ENCODE measurements around the gene WDR7.
A peak's percentile ranks its signal among the peaks of the same experiment; 100 is the strongest.

Gene WDR7

DNA sequence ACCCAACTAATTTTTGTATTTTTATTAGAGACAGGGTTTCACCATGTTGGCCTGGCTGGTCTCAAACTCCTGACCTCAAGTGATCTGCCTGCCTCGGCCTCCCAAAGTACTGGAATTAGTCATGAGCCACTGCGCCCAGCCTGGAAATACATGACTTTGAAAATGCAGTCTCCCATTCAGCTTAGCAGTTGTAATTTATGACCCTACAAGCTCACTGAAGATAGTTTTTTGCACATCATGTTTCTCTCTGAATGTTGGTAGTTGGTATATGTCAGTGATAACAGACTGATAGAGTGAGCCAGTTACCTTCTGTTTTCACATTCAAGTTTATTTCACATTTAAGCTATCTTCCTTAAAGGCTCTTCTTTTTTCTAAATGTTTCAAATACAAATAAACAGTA, 7.1 kb downstream of the WDR7 start:
- no peak for DNase-seq

DNA sequence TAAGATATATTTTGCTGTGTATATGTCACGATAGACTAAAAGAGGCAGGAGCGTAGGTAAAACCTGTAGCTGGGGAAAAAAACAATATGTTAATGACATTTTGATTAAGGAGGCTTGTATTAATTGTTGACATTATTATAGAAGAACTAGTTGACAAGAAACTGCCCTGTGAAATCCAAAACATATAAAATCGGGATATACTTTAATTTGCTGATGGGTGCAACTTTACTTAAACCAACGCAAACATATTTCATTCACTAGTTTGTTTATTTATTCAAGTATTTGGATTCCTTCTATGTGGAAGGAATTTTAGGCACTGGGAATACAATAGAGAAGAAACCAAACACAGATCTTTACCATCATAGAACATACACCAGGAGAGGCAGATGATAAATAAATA, 8.0 kb downstream of the WDR7 start:
- no peak for DNase-seq

DNA sequence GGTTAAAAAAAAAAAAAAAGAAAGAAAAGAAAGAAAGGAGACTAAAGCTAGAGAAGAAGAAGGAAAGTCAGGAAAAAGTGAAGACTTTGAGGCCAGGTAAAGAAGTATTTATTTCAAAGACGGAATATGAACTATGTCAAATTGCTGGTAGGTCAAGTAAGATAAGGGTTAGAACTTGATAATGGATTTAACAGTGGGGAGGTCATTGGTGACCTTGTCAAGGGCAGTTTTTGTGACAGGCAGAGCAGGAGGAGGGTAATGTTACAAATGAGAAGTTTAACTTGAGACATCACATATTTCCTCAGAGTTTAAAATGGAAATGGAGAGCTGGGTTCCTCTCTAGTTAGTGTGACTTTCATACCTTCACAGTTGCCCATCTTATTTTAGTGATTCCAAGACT, 9.5 kb downstream of the WDR7 start:
- DNase-seq = no peak

DNA sequence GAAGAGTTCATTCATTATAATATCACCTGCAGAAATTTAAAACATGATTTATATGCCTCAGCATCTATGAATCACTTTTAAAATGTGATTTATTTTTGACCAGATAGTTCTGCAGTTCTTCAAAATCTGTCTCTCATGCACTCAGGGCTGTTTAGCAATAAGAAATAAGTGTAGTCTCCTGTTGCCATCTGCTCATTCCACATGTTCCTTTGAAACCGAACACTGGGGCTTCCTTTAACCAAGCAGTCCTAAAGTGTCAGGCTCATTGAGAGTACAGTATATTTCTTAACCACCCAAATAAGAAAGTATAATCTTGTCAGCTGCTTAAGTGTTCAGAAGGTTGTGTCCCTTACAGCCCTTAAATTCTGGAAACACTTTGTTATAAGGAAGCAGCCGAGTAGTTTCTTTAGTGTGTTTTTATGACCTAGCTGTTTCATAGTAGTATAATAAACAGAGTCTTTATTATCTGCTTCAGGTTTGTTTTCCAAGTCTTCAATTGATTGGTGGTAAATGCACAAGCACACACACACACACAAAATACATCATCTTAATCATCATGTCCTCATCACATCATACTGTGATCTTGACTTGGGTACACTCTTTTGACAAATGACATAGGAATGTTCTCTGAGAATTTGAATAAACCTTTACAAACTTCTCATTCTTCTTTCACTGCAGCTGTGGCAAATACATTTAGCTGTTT, 10.4 kb downstream of the WDR7 start:
- DNase-seq = no peak

DNA sequence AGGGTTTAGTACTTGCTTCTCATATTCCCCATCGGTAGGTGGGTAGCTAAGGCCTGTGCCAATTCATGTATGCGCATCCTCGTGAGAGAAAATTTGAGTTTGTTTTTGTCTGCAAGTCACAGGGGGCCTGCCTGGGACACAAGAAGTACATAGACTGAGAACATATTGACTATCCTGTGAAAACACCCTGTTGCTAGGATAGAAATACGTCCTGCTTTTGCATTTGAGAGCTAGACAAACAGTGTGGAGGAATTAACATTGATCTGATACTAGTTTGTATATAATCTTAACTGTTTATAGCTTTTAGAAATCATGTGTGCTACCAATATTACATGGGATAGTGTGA, 10.9 kb downstream of the WDR7 start:
- no peak for DNase-seq

DNA sequence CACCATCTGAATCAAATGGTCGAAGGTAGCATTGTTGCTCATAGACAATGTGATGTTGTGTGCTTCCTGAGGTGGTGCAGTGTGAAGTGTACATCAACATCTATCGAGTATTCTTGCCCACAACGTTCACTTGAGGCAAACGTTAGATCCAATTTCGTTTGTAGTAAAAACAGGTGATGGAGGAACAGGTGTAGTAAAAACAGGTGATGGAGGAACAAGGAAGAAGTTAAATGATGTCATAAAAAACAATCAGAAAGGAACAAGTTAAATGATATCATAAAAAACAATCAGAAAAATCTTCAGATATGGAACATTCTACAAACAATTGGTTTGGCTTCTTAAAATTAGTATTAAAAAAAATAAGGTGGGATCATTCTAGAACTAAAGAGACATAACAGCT, 11.3 kb downstream of the WDR7 start:
- DNase-seq = no peak

DNA sequence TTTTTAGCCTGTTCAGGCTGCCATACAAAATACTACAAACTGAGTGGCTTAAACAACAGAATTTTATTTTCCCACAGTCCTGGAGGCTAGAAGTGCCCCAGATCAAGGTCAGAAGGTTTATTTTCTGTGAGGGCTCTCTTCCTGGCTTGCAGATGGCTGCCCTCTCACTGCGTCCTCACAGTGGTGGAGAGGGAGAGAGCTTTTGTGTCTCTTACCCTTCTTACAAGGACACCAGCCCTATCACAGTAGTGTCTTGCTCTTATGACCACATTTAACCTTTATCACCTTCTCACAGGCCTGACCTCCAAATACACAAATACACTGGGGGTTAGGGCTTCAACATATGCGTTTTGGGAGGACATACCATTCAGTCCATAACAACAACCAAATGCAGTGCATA, 11.7 kb downstream of the WDR7 start:
- no peak for DNase-seq

DNA sequence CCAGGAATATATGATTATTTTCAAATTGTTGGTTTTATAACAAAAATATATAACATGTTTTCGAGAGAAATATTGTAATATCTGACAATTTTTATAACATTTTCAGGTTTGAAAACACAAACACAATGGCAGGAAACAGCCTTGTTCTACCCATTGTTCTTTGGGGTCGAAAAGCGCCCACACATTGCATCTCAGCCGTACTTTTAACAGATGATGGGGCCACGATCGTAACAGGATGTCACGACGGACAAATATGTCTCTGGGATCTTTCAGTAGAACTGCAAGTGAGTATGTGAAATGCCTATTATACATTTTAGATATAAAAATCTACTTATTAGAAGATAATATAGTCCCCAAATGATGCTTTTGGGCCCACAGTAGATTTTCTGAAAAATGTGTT, 21.2 kb downstream of the WDR7 start:
- no peak for DNase-seq

DNA sequence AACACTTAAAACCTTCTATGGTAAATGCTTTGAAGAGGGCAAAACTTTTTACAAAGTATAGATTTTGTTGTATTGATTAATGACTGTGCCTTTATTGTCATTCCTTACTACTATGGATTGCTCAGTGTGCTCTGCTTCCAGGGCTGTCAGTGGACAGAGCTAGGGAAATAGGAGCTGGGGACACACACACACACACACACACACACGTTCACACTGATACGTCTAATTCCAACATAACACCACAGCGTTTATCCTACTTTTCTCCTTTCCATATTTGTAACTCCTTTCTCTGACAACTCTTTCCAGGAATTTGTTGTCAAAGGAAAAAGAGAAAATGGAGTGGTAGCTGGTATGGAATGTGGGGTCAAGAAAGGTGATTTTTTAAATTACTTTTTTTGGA, 21.8 kb downstream of the WDR7 start:
- no peak for DNase-seq

DNA sequence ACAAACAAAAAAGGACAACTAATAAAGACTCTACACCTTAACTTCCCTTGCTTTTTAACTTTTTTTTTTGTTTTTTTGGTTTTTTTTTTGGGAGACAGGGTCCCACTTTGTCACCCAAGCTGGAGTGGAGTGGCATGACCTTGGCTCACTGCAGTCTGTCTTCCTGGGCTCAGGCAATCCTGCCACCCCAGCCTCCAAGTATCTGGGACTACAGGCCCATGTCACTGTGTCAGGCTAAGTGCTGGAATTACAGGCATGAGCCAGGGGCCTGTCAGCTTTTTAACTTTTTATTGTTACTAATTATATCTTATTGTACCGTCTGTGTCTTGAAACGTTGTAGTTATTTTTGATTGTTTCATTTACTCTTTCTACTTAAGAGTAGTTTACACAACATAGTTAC, 25.5 kb downstream of the WDR7 start:
- DNase-seq = no peak

DNA sequence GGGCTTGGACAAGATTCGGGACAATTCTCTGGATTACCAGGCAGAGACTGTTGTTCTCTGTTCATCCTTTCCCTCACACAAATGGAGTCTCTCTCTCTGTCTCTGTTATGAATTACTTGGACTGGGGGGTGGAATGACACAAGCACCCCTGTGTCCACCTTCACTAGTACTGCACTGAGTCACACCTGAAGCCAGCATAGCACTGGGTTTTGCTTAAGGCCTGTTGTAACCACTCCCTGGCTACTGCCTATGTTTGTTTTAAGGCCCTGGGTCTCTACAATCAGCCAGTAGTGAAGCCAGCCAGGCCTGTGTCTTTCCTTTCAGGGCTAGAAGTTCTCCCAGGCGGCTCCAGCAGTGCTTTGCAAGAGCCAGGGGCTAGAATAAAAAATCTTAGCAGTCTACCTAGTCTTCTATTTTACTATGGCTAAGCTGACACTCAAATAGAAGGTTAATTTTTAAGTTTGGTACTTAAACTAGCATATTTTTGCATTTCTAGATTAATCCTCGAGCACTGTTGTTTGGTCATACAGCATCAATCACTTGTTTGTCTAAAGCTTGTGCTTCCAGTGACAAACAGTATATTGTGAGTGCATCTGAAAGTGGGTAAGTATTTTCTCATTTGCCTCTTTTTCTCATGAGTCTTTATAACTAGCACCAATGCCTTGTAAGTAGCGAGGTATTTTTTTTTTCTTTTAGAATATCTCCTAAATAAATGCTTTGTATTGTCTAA, 27.8 kb downstream of the WDR7 start:
- no peak for DNase-seq

DNA sequence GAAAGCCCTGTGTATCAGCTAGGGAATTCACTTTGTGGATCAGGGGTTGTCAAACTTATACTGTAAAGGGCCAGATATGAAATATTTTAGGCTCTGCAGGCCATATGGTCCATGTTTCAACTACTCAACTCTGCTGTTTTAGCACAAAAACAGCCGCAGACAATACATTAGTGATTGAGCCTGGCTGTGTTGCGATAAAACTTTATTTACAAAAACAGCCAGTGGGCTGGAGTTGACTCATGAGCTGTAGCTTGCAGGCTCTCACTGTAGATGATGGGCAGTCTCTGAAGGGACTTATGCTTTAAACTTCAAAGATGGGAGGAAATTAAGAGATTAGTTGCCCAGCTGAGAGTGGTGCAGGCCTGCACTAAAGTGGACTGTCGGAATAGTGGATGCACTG, 33.1 kb downstream of the WDR7 start:
- DNase-seq = no peak

DNA sequence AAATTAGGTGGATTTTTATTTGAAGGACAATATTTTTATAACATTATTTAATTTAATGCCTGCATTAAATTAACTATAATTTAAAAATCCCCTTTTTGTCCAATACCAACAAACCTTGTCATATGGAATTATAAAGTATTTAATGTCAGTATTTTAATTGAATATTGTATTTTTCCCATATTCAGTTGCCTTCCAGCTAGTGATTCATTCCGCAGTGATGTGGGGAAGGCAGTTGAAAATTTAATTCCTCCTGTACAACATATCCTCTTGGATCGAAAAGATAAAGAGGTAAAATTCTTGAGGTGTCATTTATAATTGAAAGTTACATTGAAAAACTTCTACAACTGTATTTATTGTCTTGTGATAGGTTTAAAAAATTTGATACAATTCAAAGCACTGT, 40.4 kb downstream of the WDR7 start:
- no peak for DNase-seq

DNA sequence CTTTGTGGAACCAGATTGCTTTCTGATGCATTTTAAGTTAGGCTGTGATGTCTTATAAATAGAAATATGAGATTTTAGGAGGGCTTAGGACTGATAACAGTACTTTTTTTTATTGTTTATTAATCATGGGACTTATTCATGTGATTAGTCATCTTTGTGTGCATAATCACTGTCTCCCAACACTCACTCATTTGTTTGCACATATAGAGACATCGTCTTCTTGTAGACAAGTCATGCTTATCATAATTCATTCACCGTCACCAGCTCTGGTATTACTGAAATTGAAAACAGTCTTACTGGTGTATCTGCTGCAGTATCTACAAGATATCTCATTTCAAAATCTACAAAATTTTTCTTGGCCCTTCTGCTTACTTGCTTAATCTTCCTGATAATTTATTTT, 45.8 kb downstream of the WDR7 start:
- DNase-seq = no peak

DNA sequence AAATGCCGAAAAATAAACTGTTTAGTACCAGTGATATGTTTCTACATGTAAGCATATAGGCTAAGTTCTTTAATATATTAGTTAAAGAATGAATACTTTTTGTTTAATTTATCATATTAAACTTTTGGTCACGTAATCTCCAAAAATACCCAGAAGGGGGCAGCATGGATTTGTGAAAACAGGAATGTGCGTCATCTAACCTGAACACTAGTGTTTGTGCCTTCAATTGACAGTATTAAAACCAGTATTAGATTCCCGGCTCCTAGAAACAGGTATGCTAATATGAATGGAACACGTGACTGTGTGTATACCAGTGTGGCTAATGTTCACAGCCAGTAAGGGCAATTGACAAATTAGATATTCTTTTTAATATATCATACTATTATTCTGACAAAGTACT, 51.8 kb downstream of the WDR7 start:
- peak; percentile 39 for DNase-seq

DNA sequence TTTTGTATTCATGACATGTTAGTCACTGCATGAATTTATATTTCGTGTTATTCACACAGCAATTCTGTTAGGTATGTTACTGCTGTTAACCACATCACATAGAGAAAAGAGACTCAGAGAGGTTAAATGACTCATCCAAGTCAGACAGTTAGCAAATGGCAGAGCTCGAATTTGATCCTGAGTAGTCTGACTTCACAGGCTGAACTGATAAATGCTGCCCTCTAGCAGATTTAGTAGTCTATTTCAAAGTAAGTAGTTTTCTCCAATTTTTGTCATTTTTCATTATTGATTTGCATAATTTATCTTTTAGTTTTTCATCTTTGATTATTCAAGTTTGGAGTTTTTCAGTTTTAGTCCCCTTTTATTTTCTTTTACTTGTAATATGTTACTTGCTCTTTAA, 58.3 kb downstream of the WDR7 start:
- DNase-seq = peak; percentile 89

DNA sequence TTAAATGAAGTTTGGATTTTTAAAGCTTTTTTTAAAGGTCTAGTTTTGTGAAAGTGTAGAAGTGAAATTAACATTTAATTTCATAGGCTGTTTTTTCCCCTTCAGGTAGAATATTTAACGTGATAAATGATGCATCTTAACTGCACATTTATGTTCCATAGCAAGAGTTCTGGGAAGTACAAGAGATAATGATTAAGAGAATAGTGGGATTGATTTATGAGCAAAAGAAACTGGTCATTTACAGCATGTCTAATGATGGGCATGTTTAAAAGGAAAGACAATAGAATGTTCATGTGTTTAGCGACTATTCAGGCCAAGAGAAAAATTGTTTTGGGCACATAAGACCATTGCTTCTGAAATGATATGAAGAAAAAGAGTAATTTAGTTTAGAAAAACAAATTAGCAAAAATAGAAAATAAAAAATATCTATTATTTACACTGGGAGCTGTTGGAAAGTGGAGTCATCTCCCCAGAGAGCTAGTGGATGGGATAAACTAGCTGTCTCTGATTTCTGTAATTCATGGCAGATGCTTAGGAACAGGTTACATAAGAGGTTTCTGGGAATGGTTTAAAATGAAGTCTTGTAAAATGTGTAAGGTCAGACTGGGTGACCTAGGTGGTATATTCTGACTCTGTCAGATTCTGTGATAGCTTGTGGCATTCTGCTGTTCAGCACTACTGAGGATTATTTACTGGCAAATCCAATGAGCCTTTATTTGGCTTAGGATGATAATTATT, 60.7 kb downstream of the WDR7 start:
- peak; percentile 39 for DNase-seq

DNA sequence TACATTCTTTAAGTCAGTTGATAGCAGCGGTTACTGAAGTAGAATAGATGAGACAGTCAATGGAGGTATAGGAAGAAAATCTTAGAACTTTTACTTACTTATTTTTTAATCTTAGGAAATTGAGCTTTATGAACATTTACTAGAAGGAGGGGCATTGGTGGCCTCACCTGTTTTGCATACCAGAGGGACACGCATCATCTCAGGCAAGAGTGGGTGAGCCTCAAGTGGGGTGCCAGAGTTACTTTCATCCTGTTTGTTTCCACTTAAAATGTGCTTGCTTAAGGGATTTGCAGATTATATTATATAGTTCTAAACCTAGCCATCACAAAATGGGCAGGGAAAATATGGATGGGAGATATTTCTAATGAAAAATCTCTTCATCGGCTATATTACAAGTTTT, 61.6 kb downstream of the WDR7 start:
- DNase-seq = no peak

DNA sequence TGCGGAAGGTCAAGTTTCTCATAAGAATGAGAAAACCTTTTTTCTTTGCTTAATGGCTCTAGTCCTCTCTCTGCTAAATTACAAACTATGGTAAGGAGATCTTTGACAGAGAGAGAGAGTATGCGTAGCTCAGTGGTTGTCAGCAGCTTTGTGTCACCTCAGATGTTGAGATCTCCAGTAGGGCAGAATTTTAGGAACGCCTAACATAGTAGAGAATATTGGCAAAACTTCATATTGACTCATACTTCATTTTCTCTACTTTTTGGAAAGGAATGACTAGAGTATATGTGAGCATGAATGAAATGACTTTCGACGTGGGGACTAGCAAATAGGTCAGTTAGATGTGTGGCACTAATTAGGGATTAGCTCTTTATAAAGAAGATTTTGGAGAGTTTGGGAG, 64.0 kb downstream of the WDR7 start:
- peak; percentile 73 for DNase-seq

DNA sequence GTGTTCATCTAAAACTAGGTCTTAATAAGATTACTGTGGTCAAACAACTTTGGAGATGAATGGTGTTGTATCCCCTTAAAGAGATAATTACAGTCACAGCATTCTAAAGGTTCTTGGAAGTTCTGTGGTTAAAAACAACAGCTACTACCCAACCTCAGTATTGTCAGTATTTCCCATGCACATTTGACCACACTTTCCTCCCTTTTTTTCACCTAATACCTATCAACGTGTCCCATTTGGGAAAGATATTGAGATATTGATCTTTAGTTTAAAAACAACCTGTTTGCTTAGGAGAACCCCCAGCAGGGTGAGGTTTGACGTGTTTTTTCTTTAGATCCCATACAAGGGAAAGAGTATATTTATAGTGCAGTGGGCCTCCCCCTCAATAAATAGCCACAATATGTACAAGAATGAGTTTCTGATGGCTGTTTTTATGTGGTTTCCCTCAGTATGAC, 65.6 kb downstream of the WDR7 start:
- no peak for DNase-seq

DNA sequence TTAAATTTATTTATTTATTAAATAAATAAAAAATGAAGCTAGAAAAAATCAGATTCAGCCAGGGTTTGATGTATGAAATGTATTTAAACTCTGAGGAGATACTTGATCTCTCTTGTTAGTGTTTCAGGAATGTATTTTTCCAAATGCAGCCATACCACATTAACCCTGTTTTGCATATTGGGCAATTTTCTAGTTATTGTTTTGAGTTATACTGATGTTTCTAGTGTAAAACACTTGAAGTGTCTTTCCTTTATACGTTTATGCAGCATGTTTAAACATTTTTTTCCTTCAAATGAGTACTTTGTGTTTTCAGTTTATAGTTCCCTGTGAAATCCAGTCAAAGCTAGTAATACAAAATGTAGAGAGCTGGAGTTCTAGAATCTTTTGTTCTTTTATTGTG, 69.9 kb downstream of the WDR7 start:
- no peak for DNase-seq

DNA sequence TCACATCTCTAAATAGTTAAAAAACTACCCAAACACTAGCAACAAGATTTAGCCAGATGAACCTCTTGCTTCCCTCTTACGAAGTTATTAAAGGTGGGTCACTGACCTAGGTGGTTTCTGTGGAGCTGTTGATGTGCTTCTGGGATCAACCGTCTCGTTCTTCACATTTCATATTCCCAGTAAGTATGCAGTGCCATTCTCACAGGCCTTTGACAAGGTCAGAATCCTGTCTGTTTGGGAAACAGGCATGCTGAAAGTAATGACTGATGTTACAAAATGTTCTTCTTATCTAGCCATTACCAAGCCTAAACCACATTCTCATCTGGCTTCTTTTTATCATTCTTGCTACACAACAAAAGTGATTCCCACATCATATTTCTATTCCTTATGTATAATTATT, 70.3 kb downstream of the WDR7 start:
- DNase-seq = no peak

DNA sequence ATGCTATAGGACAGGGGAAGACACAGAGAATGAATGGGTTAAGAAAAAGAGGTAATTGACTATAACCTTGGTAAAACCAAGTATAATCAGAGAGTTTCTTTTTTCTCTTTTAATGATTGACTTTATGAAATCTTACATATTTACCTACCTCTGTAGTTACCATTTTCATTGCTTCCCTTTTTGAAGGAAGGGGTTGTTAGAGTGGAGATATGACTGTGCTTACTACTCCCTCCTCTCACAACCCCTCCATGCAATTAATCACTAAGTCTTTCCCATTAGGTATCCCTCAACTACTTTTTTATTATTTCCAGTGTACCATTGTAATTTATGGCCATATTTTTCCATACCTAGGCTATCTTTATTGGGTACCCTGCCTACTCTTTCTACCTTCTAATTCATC, 71.4 kb downstream of the WDR7 start:
- DNase-seq = no peak

DNA sequence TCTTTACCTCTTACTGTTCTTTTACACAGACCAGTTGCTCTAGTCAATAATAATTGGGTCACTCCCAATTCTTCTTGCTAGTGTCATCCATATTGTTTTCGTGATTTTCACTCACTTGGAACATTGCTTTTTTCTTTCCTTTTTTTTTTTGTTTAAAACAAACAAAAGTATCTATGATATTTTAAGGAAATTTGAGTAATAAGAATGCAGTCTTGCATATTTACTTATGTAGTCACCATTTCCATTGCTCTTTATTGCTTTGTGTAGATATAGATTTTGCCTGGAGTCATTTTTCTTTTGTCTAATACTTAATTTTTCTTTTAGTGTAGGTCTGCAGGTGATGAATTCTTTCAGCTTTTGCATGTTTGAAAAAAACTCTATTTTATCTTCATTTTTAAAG, 71.9 kb downstream of the WDR7 start:
- no peak for DNase-seq
